Fibroblast of lung (primary cell): ENCODE data around the gene CASP6. TPM values are rescaled to one million over a fixed set of nuclear protein-coding genes. Genes with fewer than 3 reads are reported as not detected.

Experiments
- DNase-seq, 2 donors: peaks; one replicate each; pipeline versions ENCODE4 v3.0.0 to v3.0.0-alpha.2; 2010; ENCODE audit warnings: low read depth in 2 of 2
- H2AFZ ChIP-seq: 2 replicates; pipeline ENCODE4 v1.5.1; 2012; ENCODE audit warnings: low read length, control low read depth, inconsistent platforms
- H3K27ac ChIP-seq: 2 replicates; pipeline ENCODE4 v1.5.1; 2011; ENCODE audit warnings: low read length, control low read depth; ENCODE audit not compliant: insufficient read depth
- H3K27me3 ChIP-seq: 2 replicates; pipeline ENCODE4 v1.5.1; 2011; ENCODE audit warnings: mild to moderate bottlenecking, low read length; ENCODE audit not compliant: control insufficient read depth, insufficient read depth
- H3K36me3 ChIP-seq: 2 replicates; pipeline ENCODE4 v1.5.1; 2011; ENCODE audit warnings: low read length; ENCODE audit not compliant: control insufficient read depth, insufficient read depth
- H3K4me1 ChIP-seq: 2 replicates; pipeline ENCODE4 v1.5.1; 2011; ENCODE audit warnings: low read length; ENCODE audit not compliant: control insufficient read depth, insufficient read depth; ENCODE audit errors: extremely low read depth
- H3K4me2 ChIP-seq: 2 replicates; pipeline ENCODE4 v1.5.1; 2011; ENCODE audit warnings: low read length, control low read depth; ENCODE audit not compliant: insufficient read depth; ENCODE audit errors: extremely low read depth
- H3K4me3 ChIP-seq, 4 experiments: fragments of 200-600 bp in 1 of 4; sonication (generic) in 1 of 4; replicated peaks in 1 of 4; 2 replicates each; pipeline ENCODE4 v1.5.1; 2011 to 2016; ENCODE audit warnings: low read length in 4 of 4, low read depth in 3 of 4, mild to moderate bottlenecking in 3 of 4, control low read depth in 2 of 4, inconsistent platforms in 1 of 4, mixed read lengths in 1 of 4; ENCODE audit not compliant: insufficient read depth in 1 of 4; ENCODE audit errors: control extremely low read depth in 1 of 4
- H3K79me2 ChIP-seq: 2 replicates; pipeline ENCODE4 v1.5.1; 2012; ENCODE audit warnings: mild to moderate bottlenecking, low read length, inconsistent platforms; ENCODE audit not compliant: control insufficient read depth, insufficient read depth
- H3K9ac ChIP-seq: 2 replicates; pipeline ENCODE4 v1.5.1; 2011; ENCODE audit warnings: mild to moderate bottlenecking, low read length, control low read depth; ENCODE audit not compliant: insufficient read depth
- H3K9me3 ChIP-seq: 2 replicates; pipeline ENCODE4 v1.5.1; 2012; ENCODE audit warnings: low read depth, low read length; ENCODE audit not compliant: control insufficient read depth, insufficient read depth
- H4K20me1 ChIP-seq: 2 replicates; pipeline ENCODE4 v1.5.1; 2011; ENCODE audit warnings: low read length; ENCODE audit not compliant: control insufficient read depth, insufficient read depth; ENCODE audit errors: extremely low read depth
- CTCF ChIP-seq, 2 donors: IDR thresholded peaks in 1 of 2; conservative IDR thresholded peaks in 1 of 2; 1 replicate in 1 of 2; 2 replicates in 1 of 2; pipeline ENCODE4 v1.5.1; 2011 to 2012; ENCODE audit warnings: low read length in 2 of 2, control low read depth in 1 of 2, inconsistent platforms in 1 of 2, low read depth in 1 of 2, mild to moderate bottlenecking in 1 of 2
- EZH2 ChIP-seq: IDR thresholded peaks from 2 replicates; pipeline ENCODE4 v1.5.1; 2012; ENCODE audit warnings: low read length, control low read depth, mild to moderate bottlenecking; ENCODE audit errors: missing control alignments
- polyA plus RNA-seq, 2 donors: library from polyadenylated mRNA; depleted of rRNA in 1 of 2; stranded (reverse) in 1 of 2; unstranded in 1 of 2; fragments of >200 nt; gene quantifications; 2 replicates each; pipeline ENCODE4 v1.2.1, GENCODE V29; 2011 to 2012; ENCODE audit warnings: missing spikeins in 1 of 2
- total RNA-seq: library from RNA; depleted of rRNA; stranded (reverse); fragments of >200 nt; gene quantifications from 2 replicates; pipeline ENCODE4 v1.2.1, GENCODE V29; 2014

Gene CASP6
- total and polyA plus RNA-seq, 2 donors (not counting 1 experiment from before 2014, with no cell fraction given) = 33.5 to 44.7 TPM

GRCh38 chr4:109750652-109751244 is 47.5 kb upstream of the CASP6 start:
- no peak overlapping the region for H3K27ac ChIP-seq
- no peak overlapping the region for H2AFZ ChIP-seq
- H3K27me3 ChIP-seq = no peaks in the 10 kb centered on the region
- H3K4me1 ChIP-seq = no peaks in the 10 kb centered on the region
- no peaks in the 10 kb centered on the region for H4K20me1 ChIP-seq
- H3K9ac ChIP-seq = no peak overlapping the region
- H3K36me3 ChIP-seq = no peaks in the 10 kb centered on the region
- H3K4me2 ChIP-seq = no peak overlapping the region
- no peaks in the 10 kb centered on the region for H3K9me3 ChIP-seq
- DNase-seq = no peak
- no peaks in the 10 kb centered on the region for H3K79me2 ChIP-seq
- TF ChIP-seq CTCF (conservative IDR thresholded peaks at IDR 0.05 in 1 of 2, IDR thresholded peaks at IDR 0.05 in 1 of 2; ENCODE audit: low read depth in 1 of 2, low read length in 2 of 2) = no peak
- TF ChIP-seq EZH2 = no peak
- H3K4me3 ChIP-seq = no peak overlapping the region

- H3K4me2 ChIP-seq = no peak overlapping the region
- no peaks in the 10 kb centered on the region for H3K36me3 ChIP-seq
- H3K9me3 ChIP-seq = no peaks in the 10 kb centered on the region
- TF ChIP-seq CTCF (conservative IDR thresholded peaks at IDR 0.05 in 1 of 2, IDR thresholded peaks at IDR 0.05 in 1 of 2; ENCODE audit: low read depth in 1 of 2, low read length in 2 of 2) = no peak
- no peak for TF ChIP-seq EZH2
- H3K4me3 ChIP-seq = no peak overlapping the region
- no peak overlapping the region for H2AFZ ChIP-seq
- no peaks in the 10 kb centered on the region for H3K4me1 ChIP-seq
- H3K9ac ChIP-seq = no peak overlapping the region
- no peak overlapping the region for H3K27ac ChIP-seq
- no peaks in the 10 kb centered on the region for H3K79me2 ChIP-seq
- H3K27me3 ChIP-seq = no peaks in the 10 kb centered on the region
- DNase-seq = no peak
- H4K20me1 ChIP-seq = no peaks in the 10 kb centered on the region
Measured at GRCh38 chr4:109749388-109750082, 46.3 kb upstream of the CASP6 start.

- no peak for DNase-seq
- Histone ChIP-seq H3K4me1 (no peaks in the 10 kb centered on the region), H3K79me2 (no peaks in the 10 kb centered on the region), H2AFZ (no peak overlapping the region), H3K27ac (no peak overlapping the region), H3K4me3 (no peak overlapping the region), H4K20me1 (no peaks in the 10 kb centered on the region), H3K4me2 (no peak overlapping the region), H3K27me3 (no peaks in the 10 kb centered on the region), H3K36me3 (no peaks in the 10 kb centered on the region), H3K9me3 (no peaks in the 10 kb centered on the region), H3K9ac (no peak overlapping the region)
- TF ChIP-seq CTCF (conservative IDR thresholded peaks at IDR 0.05 in 1 of 2, IDR thresholded peaks at IDR 0.05 in 1 of 2; ENCODE audit: low read depth in 1 of 2, low read length in 2 of 2) (no peak), EZH2 (no peak)
Measured at GRCh38 chr4:109748114-109748513, 44.9 kb upstream of the CASP6 start.
